Fibroblast of lung (primary cell): ENCODE data around the gene SUSD5. TPM values are rescaled to one million over a fixed set of nuclear protein-coding genes. Genes with fewer than 3 reads are reported as not detected.

Source experiments
- DNase-seq, 2 donors: peaks; one replicate each; pipeline versions ENCODE4 v3.0.0 to v3.0.0-alpha.2; 2010; ENCODE audit warnings: low read depth in 2 of 2
- H2AFZ ChIP-seq: 2 replicates; pipeline ENCODE4 v1.5.1; 2012; ENCODE audit warnings: low read length, control low read depth, inconsistent platforms
- H3K27ac ChIP-seq: 2 replicates; pipeline ENCODE4 v1.5.1; 2011; ENCODE audit warnings: low read length, control low read depth; ENCODE audit not compliant: insufficient read depth
- H3K27me3 ChIP-seq: 2 replicates; pipeline ENCODE4 v1.5.1; 2011; ENCODE audit warnings: mild to moderate bottlenecking, low read length; ENCODE audit not compliant: control insufficient read depth, insufficient read depth
- H3K36me3 ChIP-seq: 2 replicates; pipeline ENCODE4 v1.5.1; 2011; ENCODE audit warnings: low read length; ENCODE audit not compliant: control insufficient read depth, insufficient read depth
- H3K4me1 ChIP-seq: 2 replicates; pipeline ENCODE4 v1.5.1; 2011; ENCODE audit warnings: low read length; ENCODE audit not compliant: control insufficient read depth, insufficient read depth; ENCODE audit errors: extremely low read depth
- H3K4me2 ChIP-seq: 2 replicates; pipeline ENCODE4 v1.5.1; 2011; ENCODE audit warnings: low read length, control low read depth; ENCODE audit not compliant: insufficient read depth; ENCODE audit errors: extremely low read depth
- H3K4me3 ChIP-seq, 4 experiments: fragments of 200-600 bp in 1 of 4; sonication (generic) in 1 of 4; replicated peaks in 1 of 4; 2 replicates each; pipeline ENCODE4 v1.5.1; 2011 to 2016; ENCODE audit warnings: low read length in 4 of 4, low read depth in 3 of 4, mild to moderate bottlenecking in 3 of 4, control low read depth in 2 of 4, inconsistent platforms in 1 of 4, mixed read lengths in 1 of 4; ENCODE audit not compliant: insufficient read depth in 1 of 4; ENCODE audit errors: control extremely low read depth in 1 of 4
- H3K79me2 ChIP-seq: 2 replicates; pipeline ENCODE4 v1.5.1; 2012; ENCODE audit warnings: mild to moderate bottlenecking, low read length, inconsistent platforms; ENCODE audit not compliant: control insufficient read depth, insufficient read depth
- H3K9ac ChIP-seq: 2 replicates; pipeline ENCODE4 v1.5.1; 2011; ENCODE audit warnings: mild to moderate bottlenecking, low read length, control low read depth; ENCODE audit not compliant: insufficient read depth
- H3K9me3 ChIP-seq: 2 replicates; pipeline ENCODE4 v1.5.1; 2012; ENCODE audit warnings: low read depth, low read length; ENCODE audit not compliant: control insufficient read depth, insufficient read depth
- H4K20me1 ChIP-seq: 2 replicates; pipeline ENCODE4 v1.5.1; 2011; ENCODE audit warnings: low read length; ENCODE audit not compliant: control insufficient read depth, insufficient read depth; ENCODE audit errors: extremely low read depth
- CTCF ChIP-seq, 2 donors: IDR thresholded peaks in 1 of 2; conservative IDR thresholded peaks in 1 of 2; 1 replicate in 1 of 2; 2 replicates in 1 of 2; pipeline ENCODE4 v1.5.1; 2011 to 2012; ENCODE audit warnings: low read length in 2 of 2, control low read depth in 1 of 2, inconsistent platforms in 1 of 2, low read depth in 1 of 2, mild to moderate bottlenecking in 1 of 2
- EZH2 ChIP-seq: IDR thresholded peaks from 2 replicates; pipeline ENCODE4 v1.5.1; 2012; ENCODE audit warnings: low read length, control low read depth, mild to moderate bottlenecking; ENCODE audit errors: missing control alignments
- polyA minus RNA-seq: library from RNA; depleted of rRNA, polyadenylated mRNA; stranded (reverse); fragments of >200 nt; gene quantifications from 2 replicates; pipeline ENCODE4 v1.2.3, GENCODE V29; 2011; ENCODE audit warnings: low replicate concordance
- polyA plus RNA-seq, 2 donors: library from polyadenylated mRNA; depleted of rRNA in 1 of 2; stranded (reverse) in 1 of 2; unstranded in 1 of 2; fragments of >200 nt; gene quantifications; 2 replicates each; pipeline ENCODE4 v1.2.1, GENCODE V29; 2011 to 2012; ENCODE audit warnings: missing spikeins in 1 of 2
- total RNA-seq: library from RNA; depleted of rRNA; stranded (reverse); fragments of >200 nt; gene quantifications from 2 replicates; pipeline ENCODE4 v1.2.1, GENCODE V29; 2014

Gene SUSD5
- 0.51 and 2.3 TPM in 2 replicates for total RNA-seq
- polyA plus RNA-seq, result 0.75 and 1.4 TPM in 2 replicates
- polyA plus RNA-seq (2012), result 0.69 and 1.3 TPM in 2 replicates
- 0.67 TPM in 1 of 2 replicates, not detected in the other for polyA minus RNA-seq

- H3K4me3 ChIP-seq, result peak within 1 kb of the TSS; percentile 52 to 67 (median 55)
- peaks cover 3% of the 10 kb centered on the region for H3K4me1 ChIP-seq
- no peak for TF ChIP-seq CTCF (conservative IDR thresholded peaks at IDR 0.05 in 1 of 2, IDR thresholded peaks at IDR 0.05 in 1 of 2; ENCODE audit: low read depth in 1 of 2, low read length in 2 of 2)
- no peak for TF ChIP-seq EZH2
- no peaks in the 10 kb centered on the region for H4K20me1 ChIP-seq
- H3K27ac ChIP-seq, result no peak within 1 kb of the TSS
- H3K9me3 ChIP-seq, result no peaks in the 10 kb centered on the region
- peak within 1 kb of the TSS; percentile 82 for H3K4me2 ChIP-seq
- H3K36me3 ChIP-seq, result no peaks in the 10 kb centered on the region
- peak; percentile 58 to 72 for DNase-seq
- H3K79me2 ChIP-seq, result no peaks in the 10 kb centered on the region
- no peak within 1 kb of the TSS for H3K9ac ChIP-seq
- peaks cover 16% of the 10 kb centered on the region for H3K27me3 ChIP-seq
- H2AFZ ChIP-seq, result no peak within 1 kb of the TSS
Observed at GRCh38 chr3:33218446-33219174, at the start of gene SUSD5. Gene SUSD5, minus strand, starts transcription at chr3:33218810. Its CDS starts 13 bp downstream, at chr3:33218797.

GRCh38 chr3:33260104-33260503, 41.5 kb upstream of the SUSD5 start:
- no peak overlapping the region for H3K27ac ChIP-seq
- no peak for DNase-seq
- no peak overlapping the region for H3K9ac ChIP-seq
- H2AFZ ChIP-seq, result no peak overlapping the region
- no peaks in the 10 kb centered on the region for H3K79me2 ChIP-seq
- no peak overlapping the region for H3K4me2 ChIP-seq
- H4K20me1 ChIP-seq, result no peaks in the 10 kb centered on the region
- H3K4me1 ChIP-seq, result no peaks in the 10 kb centered on the region
- TF ChIP-seq CTCF (conservative IDR thresholded peaks at IDR 0.05 in 1 of 2, IDR thresholded peaks at IDR 0.05 in 1 of 2; ENCODE audit: low read depth in 1 of 2, low read length in 2 of 2) (no peak), EZH2 (no peak)
- H3K4me3 ChIP-seq, result no peak overlapping the region
- H3K27me3 ChIP-seq, result no peaks in the 10 kb centered on the region
- no peaks in the 10 kb centered on the region for H3K9me3 ChIP-seq
- no peaks in the 10 kb centered on the region for H3K36me3 ChIP-seq

GRCh38 chr3:33256249-33256648, 37.6 kb upstream of the SUSD5 start:
- H3K4me1 ChIP-seq, result no peaks in the 10 kb centered on the region
- DNase-seq, result no peak
- H4K20me1 ChIP-seq, result no peaks in the 10 kb centered on the region
- H3K36me3 ChIP-seq, result no peaks in the 10 kb centered on the region
- no peaks in the 10 kb centered on the region for H3K27me3 ChIP-seq
- no peaks in the 10 kb centered on the region for H3K9me3 ChIP-seq
- H3K27ac ChIP-seq, result no peak overlapping the region
- no peak overlapping the region for H3K4me2 ChIP-seq
- no peaks in the 10 kb centered on the region for H3K79me2 ChIP-seq
- H2AFZ ChIP-seq, result no peak overlapping the region
- H3K9ac ChIP-seq, result no peak overlapping the region
- no peak overlapping the region for H3K4me3 ChIP-seq
- no peak for TF ChIP-seq EZH2
- TF ChIP-seq CTCF (conservative IDR thresholded peaks at IDR 0.05 in 1 of 2, IDR thresholded peaks at IDR 0.05 in 1 of 2; ENCODE audit: low read depth in 1 of 2, low read length in 2 of 2), result no peak
